Activated T-helper 1 cell treated with anti-CD3 and anti-CD28 coated beads, Interleukin-2, amount 50 U/mL, for 16 hours (primary cell): ENCODE data around the gene WFDC11.

Source experiments
- DNase-seq, 2 donors: peaks; one replicate each; pipeline ENCODE4 v3.0.0-alpha.2; 2020; ENCODE audit warnings: low read depth in 1 of 2, low spot score in 1 of 2

WFDC11 gene

GRCh38 chr20:45629496-45630100, 40.4 kb downstream of the WFDC11 start, which contains the start of gene WFDC10A:
Gene WFDC10A (plus strand): TSS chr20:45629739. CDS start chr20:45629814, 75 bp downstream.
- no peak for DNase-seq

GRCh38 chr20:45626540-45626939, 43.5 kb downstream of the WFDC11 start:
- DNase-seq = no peak

DNA sequence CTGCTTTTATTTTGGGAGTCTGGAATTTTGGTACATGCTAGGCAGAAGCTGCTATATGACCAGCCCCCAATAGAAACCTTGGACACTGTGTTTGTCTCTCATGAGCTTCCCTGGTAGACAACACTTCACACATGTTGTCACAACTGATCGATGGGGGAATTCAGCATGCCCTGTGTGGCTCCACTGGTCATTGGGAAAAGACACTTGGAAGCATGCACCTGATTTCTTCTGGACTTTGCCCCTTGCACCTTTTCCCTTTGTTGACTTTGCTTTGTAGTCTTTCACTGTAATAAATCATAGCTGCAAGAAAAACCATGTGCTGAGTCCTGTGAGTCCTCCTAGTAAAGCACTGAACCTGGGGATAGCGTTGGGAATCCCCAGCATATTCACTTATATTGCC, 48.4 kb downstream of the WFDC11 start:
- DNase-seq = no peak

DNA sequence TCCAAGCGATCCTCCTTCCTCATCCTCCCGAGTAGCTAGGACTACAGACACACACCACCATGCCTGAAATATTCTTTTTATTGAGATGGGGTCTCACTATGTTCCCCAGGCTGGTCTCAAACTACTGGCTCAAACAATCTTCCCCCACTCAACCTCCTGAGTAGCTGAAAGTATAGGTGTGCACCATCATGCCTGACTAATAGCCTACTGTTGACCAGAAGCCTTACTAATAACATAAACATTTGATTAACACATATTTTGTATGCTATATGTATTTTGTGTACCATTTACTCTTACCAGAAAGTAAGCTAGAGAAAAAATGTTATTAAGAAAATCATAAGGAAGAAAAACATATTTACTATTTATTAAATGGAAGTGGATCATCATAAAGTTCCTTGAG, 52.4 kb downstream of the WFDC11 start:
- no peak for DNase-seq

DNA sequence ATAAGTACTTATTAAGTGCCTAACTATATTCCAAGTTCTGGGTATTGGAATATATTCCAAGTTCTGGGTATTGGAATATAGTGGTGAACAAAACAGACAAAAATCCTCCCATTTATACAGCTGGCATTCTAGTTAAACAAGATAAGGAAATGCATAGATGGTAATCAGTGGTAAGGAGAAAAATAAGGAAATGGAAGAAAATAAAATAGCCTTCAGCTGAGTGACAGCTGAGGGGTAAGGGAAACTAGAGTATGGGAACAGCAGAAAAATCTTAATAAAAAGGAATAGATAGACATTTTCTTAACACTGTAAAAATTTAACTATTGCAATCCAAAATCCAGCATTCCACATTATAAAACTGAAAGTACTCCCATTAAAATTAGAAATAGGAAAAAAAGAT, 57.7 kb downstream of the WFDC11 start:
- no peak for DNase-seq

GRCh38 chr20:45611054-45611453, 59.0 kb downstream of the WFDC11 start:
- DNase-seq = no peak

DNA sequence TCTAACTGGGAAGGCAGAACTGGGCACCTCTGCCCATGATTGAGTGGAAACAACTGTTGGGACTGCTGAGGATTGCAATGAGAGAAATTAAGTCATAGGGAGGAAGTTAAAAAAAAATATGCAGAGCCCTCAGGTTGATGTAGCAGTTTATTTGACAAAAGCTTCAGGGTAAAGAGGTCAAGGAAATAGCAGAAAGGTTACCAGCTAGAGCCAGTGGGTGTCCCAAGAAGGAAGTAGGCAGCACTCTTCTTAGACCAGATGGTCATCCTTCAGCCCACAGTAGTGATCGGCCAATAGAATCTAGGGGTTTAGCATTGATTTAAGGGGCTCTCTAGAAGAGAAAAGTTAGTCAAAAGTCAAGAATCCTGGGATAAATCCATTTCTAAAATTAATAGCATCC, 62.2 kb downstream of the WFDC11 start:
- no peak for DNase-seq
